HepG2 (cell line): Measurements from ENCODE around the gene JMJD8. TPM values are rescaled to one million over a fixed set of nuclear protein-coding genes. Genes with fewer than 3 reads are reported as not detected.

Experiments
- ATAD3A ChIP-seq: sonication (generic); formaldehyde crosslinking; IDR thresholded peaks from 2 replicates; pipeline ENCODE4 v1.4.0; 2020; ENCODE audit warnings: missing genetic modification reagents
- GTF3A ChIP-seq: sonication (generic); formaldehyde crosslinking; conservative IDR thresholded peaks from 2 replicates; pipeline ENCODE4 v1.4.0; 2020; ENCODE audit warnings: mild to moderate bottlenecking, missing genetic modification reagents
- ZBTB20 ChIP-seq: sonication (generic); formaldehyde crosslinking; IDR thresholded peaks from 2 replicates; pipeline ENCODE4 v1.8.1; 2023; ENCODE audit warnings: missing genetic modification reagents, low read depth, mild to moderate bottlenecking, borderline replicate concordance
- ZBTB21 ChIP-seq: sonication (generic); formaldehyde crosslinking; IDR thresholded peaks from 2 replicates; pipeline ENCODE4 v1.4.0; 2020; ENCODE audit warnings: missing genetic modification reagents
- ZNF207 ChIP-seq: fragments of 450-650 bp; IDR thresholded peaks from 2 replicates; pipeline ENCODE4 v1.6.1; 2016; ENCODE audit warnings: antibody characterized with exemption, borderline replicate concordance
- ZNF556 ChIP-seq: sonication (generic); formaldehyde crosslinking; IDR thresholded peaks from 2 replicates; pipeline ENCODE4 v1.4.0; 2020; ENCODE audit warnings: mild to moderate bottlenecking, missing genetic modification reagents, borderline replicate concordance
- ZNF570 ChIP-seq: sonication (generic); formaldehyde crosslinking; IDR thresholded peaks from 2 replicates; pipeline ENCODE4 v1.4.0; 2020; ENCODE audit warnings: mild to moderate bottlenecking, missing genetic modification reagents, borderline replicate concordance
- ZNF713 ChIP-seq: sonication (generic); formaldehyde crosslinking; IDR thresholded peaks from 2 replicates; pipeline ENCODE4 v1.4.0; 2020; ENCODE audit warnings: mild to moderate bottlenecking, missing genetic modification reagents
- polyA plus RNA-seq, 8 experiments: library from polyadenylated mRNA; depleted of rRNA in 3 of 8; stranded (reverse) in 7 of 8; unstranded in 1 of 8; fragments of >200 nt; fragmentation: Illumina TruSeq in 4 of 8; extraction: Trizol in 4 of 8; gene quantifications; 2 replicates each; pipeline versions ENCODE4 v1.2.1 to v1.2.3, GENCODE V29; 2011 to 2016; ENCODE audit warnings: low read depth in 4 of 8, missing spikeins in 1 of 8, mixed read lengths in 1 of 8; ENCODE audit not compliant: insufficient read depth in 1 of 8
- total RNA-seq, 5 experiments: library from RNA; depleted of rRNA; stranded (reverse); fragments of >200 nt; fragmentation: Illumina TruSeq; extraction: Trizol; gene quantifications; 2 replicates each; pipeline ENCODE4 v1.2.3, GENCODE V29; 2016; ENCODE audit warnings: low read depth in 1 of 5
- TF ChIP-seq, protein P1 (sequence below), 2 experiments: sonication (generic) in 1 of 2; formaldehyde crosslinking in 1 of 2; IDR thresholded peaks; 2 replicates each; pipeline versions ENCODE4 v1.5.1 to v1.6.1; 2011 to 2020; ENCODE audit warnings: borderline replicate concordance in 1 of 2, low read depth in 1 of 2, low read length in 1 of 2, mild to moderate bottlenecking in 1 of 2, missing genetic modification reagents in 1 of 2, moderate library complexity in 1 of 2
- TF ChIP-seq, protein P2 (sequence below): sonication (generic); formaldehyde crosslinking; IDR thresholded peaks from one replicate; pipeline ENCODE4 v1.5.1; 2020; ENCODE audit warnings: mild to moderate bottlenecking, missing genetic modification reagents; ENCODE audit errors: not compliant biosample characterization
- TF ChIP-seq, protein P3 (sequence below): sonication (generic); formaldehyde crosslinking; IDR thresholded peaks from 2 replicates; pipeline ENCODE4 v1.4.0; 2020; ENCODE audit warnings: missing genetic modification reagents, mild to moderate bottlenecking, borderline replicate concordance
- TF ChIP-seq, protein P4 (sequence below): sonication (generic); formaldehyde crosslinking; IDR thresholded peaks from 2 replicates; pipeline ENCODE4 v1.4.0; 2020; ENCODE audit warnings: mild to moderate bottlenecking, low read depth, missing genetic modification reagents

Gene JMJD8
- total and polyA plus RNA-seq, 2 of the 13 experiments (the other 11 are each of a cell fraction or from before 2014, with no cell fraction given): 2.6 to 11.8 TPM

DNA sequence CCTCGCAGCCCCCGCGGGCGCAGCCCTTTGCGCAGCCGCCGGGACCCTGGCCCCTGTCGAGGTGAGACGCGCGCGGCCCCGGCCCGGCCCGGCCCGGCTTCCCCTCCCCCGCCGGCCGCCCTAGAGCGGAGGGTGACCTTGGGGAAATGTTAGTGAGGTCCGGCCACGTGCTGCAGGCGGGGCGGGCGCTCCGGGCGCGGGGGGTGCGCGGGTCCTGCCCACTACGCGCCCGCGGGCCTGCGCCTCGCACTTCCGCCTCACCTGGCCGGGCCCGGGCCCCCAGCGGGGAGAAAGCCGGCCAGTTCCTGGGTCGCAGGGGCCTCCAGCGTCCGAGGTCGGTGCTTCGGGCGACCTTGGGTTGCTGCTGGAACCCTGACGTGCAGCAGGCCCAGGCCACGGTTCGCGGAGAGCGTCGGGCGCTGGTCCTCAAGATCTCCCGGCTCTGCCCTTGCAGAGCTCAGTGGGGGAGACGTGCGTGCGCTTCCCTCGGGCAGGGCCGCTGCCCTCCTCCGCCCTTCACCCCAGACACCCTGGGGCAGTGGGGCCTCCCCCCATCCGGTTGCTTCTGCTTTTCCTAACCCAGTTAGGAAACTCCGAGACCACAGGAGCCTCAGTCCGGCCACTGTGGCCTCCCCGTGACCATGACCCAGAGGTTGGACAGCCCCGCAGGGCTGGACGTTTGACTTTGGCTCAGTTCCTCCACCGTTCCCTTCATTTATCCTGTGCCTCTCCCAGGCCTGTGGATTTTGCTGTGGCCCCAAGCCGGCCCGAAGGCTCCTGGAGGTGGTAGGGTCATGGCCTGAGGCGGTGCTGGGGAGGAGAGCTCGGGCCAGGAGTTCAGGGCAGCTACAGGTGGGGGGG, 41.7 kb downstream of the JMJD8 start (continued):
- TF ChIP-seq, protein P1, sequence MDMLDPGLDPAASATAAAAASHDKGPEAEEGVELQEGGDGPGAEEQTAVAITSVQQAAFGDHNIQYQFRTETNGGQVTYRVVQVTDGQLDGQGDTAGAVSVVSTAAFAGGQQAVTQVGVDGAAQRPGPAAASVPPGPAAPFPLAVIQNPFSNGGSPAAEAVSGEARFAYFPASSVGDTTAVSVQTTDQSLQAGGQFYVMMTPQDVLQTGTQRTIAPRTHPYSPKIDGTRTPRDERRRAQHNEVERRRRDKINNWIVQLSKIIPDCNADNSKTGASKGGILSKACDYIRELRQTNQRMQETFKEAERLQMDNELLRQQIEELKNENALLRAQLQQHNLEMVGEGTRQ (IDR thresholded peaks at IDR 0.05; ENCODE audit: low read depth, low read length): peak; percentile 29; the same call in 1 of the 2 replicates
- TF ChIP-seq, protein P1 (CRISPR knock-in tag; IDR thresholded peaks at IDR 0.05; ENCODE audit: borderline replicate concordance): peak; percentile 52; the same call in 1 of the 2 replicates
- TF ChIP-seq, protein P2, sequence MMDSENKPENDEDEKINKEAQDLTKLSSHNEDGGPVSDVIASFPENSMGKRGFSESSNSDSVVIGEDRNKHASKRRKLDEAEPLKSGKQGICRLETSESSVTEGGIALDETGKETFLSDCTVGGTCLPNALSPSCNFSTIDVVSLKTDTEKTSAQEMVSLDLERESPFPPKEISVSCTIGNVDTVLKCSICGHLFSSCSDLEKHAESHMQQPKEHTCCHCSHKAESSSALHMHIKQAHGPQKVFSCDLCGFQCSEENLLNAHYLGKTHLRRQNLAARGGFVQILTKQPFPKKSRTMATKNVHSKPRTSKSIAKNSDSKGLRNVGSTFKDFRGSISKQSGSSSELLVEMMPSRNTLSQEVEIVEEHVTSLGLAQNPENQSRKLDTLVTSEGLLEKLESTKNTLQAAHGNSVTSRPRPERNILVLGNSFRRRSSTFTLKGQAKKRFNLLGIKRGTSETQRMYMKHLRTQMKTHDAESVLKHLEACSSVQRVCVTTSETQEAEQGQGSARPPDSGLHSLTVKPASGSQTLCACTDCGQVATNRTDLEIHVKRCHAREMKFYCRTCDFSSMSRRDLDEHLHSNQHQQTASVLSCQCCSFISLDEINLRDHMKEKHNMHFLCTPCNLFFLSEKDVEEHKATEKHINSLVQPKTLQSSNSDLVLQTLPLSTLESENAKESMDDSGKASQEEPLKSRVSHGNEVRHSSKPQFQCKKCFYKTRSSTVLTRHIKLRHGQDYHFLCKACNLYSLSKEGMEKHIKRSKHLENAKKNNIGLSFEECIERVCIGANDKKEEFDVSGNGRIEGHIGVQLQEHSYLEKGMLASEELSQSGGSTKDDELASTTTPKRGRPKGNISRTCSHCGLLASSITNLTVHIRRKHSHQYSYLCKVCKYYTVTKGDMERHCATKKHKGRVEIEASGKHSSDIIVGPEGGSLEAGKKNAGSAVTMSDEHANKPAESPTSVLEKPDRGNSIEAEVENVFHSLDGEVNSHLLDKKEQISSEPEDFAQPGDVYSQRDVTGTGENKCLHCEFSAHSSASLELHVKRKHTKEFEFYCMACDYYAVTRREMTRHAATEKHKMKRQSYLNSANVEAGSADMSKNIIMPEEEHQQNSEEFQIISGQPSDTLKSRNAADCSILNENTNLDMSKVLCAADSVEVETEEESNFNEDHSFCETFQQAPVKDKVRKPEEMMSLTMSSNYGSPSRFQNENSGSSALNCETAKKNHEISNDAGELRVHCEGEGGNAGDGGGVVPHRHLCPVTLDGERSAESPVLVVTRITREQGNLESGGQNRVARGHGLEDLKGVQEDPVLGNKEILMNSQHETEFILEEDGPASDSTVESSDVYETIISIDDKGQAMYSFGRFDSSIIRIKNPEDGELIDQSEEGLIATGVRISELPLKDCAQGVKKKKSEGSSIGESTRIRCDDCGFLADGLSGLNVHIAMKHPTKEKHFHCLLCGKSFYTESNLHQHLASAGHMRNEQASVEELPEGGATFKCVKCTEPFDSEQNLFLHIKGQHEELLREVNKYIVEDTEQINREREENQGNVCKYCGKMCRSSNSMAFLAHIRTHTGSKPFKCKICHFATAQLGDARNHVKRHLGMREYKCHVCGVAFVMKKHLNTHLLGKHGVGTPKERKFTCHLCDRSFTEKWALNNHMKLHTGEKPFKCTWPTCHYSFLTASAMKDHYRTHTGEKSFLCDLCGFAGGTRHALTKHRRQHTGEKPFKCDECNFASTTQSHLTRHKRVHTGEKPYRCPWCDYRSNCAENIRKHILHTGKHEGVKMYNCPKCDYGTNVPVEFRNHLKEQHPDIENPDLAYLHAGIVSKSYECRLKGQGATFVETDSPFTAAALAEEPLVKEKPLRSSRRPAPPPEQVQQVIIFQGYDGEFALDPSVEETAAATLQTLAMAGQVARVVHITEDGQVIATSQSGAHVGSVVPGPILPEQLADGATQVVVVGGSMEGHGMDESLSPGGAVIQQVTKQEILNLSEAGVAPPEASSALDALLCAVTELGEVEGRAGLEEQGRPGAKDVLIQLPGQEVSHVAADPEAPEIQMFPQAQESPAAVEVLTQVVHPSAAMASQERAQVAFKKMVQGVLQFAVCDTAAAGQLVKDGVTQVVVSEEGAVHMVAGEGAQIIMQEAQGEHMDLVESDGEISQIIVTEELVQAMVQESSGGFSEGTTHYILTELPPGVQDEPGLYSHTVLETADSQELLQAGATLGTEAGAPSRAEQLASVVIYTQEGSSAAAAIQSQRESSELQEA (CRISPR knock-in tag): peak; percentile 62
- TF ChIP-seq, protein P3, sequence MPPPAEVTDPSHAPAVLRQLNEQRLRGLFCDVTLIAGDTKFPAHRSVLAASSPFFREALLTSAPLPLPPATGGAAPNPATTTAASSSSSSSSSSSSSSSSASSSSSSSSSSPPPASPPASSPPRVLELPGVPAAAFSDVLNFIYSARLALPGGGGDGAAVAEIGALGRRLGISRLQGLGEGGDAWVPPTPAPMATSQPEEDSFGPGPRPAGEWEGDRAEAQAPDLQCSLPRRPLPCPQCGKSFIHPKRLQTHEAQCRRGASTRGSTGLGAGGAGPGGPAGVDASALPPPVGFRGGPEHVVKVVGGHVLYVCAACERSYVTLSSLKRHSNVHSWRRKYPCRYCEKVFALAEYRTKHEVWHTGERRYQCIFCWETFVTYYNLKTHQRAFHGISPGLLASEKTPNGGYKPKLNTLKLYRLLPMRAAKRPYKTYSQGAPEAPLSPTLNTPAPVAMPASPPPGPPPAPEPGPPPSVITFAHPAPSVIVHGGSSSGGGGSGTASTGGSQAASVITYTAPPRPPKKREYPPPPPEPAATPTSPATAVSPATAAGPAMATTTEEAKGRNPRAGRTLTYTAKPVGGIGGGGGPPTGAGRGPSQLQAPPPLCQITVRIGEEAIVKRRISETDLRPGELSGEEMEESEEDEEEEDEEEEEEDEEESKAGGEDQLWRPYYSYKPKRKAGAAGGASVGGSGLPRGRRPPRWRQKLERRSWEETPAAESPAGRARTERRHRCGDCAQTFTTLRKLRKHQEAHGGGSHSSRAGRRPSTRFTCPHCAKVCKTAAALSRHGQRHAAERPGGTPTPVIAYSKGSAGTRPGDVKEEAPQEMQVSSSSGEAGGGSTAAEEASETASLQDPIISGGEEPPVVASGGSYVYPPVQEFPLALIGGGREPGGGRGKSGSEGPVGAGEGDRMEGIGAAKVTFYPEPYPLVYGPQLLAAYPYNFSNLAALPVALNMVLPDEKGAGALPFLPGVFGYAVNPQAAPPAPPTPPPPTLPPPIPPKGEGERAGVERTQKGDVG (CRISPR knock-in tag): peak; percentile 71; the same call in 1 of the 2 replicates
- TF ChIP-seq ZNF713: no peak; the same call in 1 of the 2 replicates
- TF ChIP-seq ZNF570 (CRISPR knock-in tag): no peak
- no peak for TF ChIP-seq ZBTB21 (CRISPR knock-in tag)
- TF ChIP-seq GTF3A (CRISPR knock-in tag): no peak
- TF ChIP-seq ZBTB20 (CRISPR knock-in tag): no peak
- no peak for TF ChIP-seq ATAD3A
- no peak for TF ChIP-seq ZNF556
- TF ChIP-seq, protein P4, sequence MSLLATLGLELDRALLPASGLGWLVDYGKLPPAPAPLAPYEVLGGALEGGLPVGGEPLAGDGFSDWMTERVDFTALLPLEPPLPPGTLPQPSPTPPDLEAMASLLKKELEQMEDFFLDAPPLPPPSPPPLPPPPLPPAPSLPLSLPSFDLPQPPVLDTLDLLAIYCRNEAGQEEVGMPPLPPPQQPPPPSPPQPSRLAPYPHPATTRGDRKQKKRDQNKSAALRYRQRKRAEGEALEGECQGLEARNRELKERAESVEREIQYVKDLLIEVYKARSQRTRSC (CRISPR knock-in tag): no peak
- TF ChIP-seq ZNF207: no peak
